Endothelial cell of umbilical vein (primary cell): ENCODE measurements around the gene CRACR2B.

Experiments used
- EZH2 ChIP-seq: IDR thresholded peaks from 2 replicates; pipeline ENCODE4 v1.6.1; 2012; ENCODE audit warnings: borderline replicate concordance, low read depth, mild to moderate bottlenecking, moderate library complexity, low read length, inconsistent platforms; ENCODE audit not compliant: severe bottlenecking
- FOS ChIP-seq: IDR thresholded peaks from 2 replicates; pipeline ENCODE4 v1.6.1; 2011; ENCODE audit warnings: mild to moderate bottlenecking, low read length, moderate library complexity, borderline replicate concordance; ENCODE audit not compliant: insufficient read depth
- JUN ChIP-seq: IDR thresholded peaks from 2 replicates; pipeline ENCODE4 v1.6.1; 2011; ENCODE audit warnings: borderline replicate concordance, low read depth; ENCODE audit not compliant: insufficient read length, insufficient read depth
- MYC ChIP-seq: IDR thresholded peaks from one replicate; pipeline ENCODE4 v1.6.1; 2011; ENCODE audit warnings: mild to moderate bottlenecking, low read depth, low read length
- POLR2A ChIP-seq: IDR thresholded peaks from 2 replicates; pipeline ENCODE4 v1.6.1; 2012; ENCODE audit warnings: low read depth, mild to moderate bottlenecking, control low read depth, low read length
- POLR2AphosphoS5 ChIP-seq: IDR thresholded peaks from 2 replicates; pipeline ENCODE4 v1.6.1; 2012; ENCODE audit warnings: low read depth, mild to moderate bottlenecking, control low read depth, low read length, moderate library complexity; ENCODE audit not compliant: insufficient read depth
- TF ChIP-seq, protein P1 (sequence below), 2 donors: IDR thresholded peaks; 1 replicate in 1 of 2; 2 replicates in 1 of 2; pipeline ENCODE4 v1.5.1; 2011; ENCODE audit warnings: low read length in 2 of 2, mild to moderate bottlenecking in 2 of 2, moderate library complexity in 2 of 2, control low read depth in 1 of 2, inconsistent platforms in 1 of 2, low read depth in 1 of 2; ENCODE audit not compliant: insufficient read depth in 1 of 2; ENCODE audit errors: extremely low read depth in 1 of 2

DNA sequence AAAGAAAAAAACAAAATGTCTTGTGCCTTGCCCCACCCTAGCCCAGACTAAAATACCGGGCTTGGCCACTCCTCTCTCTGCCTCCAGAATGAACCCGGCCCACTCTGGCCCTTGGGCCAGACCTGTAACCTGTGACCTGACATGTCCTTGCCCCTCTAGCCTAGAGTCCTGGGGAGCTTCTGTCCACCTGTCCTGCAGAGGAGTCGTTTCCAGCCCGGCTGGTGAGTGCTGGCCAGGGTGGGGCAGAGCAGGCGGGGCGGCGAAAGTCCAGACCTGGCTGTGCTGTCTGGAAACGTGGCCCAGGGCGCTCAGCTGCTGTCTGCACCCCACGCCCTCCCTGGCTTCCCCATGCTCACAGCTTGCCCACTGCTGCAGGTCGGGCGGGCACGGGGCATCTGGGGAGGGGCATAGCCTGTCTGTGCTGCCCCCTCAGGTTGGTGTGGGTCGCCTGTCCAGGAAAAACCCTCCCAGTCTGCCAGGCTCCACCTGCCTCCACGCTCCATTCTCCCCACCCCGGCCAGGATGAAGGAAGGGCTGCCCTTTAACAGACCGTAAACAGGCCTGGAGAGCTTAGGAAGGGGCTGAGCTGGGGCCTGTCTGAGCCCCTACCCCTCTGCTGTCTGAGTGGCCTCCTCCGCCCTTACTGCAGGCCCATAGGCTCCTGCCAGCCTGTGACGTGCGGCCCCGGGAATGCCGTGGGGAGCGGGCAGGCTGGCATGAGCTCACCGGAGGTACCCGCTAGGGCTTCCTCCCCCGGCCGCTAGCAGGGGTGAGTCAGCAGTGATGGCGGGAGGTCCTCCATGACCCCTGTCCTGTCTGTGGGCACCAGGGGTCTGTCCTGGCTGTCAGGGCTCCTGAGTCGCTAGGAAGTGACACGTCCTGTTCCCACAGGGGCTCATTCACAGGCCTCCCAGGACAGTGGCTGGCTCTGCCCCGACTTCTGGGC lies 6.9 kb downstream of the CRACR2B start:
- TF ChIP-seq POLR2A (peak; percentile 76), EZH2 (no peak), FOS (peak; percentile 94), POLR2AphosphoS5 (peak; percentile 95), MYC (peak; percentile 49), JUN (peak; percentile 64)
- TF ChIP-seq, protein P1, sequence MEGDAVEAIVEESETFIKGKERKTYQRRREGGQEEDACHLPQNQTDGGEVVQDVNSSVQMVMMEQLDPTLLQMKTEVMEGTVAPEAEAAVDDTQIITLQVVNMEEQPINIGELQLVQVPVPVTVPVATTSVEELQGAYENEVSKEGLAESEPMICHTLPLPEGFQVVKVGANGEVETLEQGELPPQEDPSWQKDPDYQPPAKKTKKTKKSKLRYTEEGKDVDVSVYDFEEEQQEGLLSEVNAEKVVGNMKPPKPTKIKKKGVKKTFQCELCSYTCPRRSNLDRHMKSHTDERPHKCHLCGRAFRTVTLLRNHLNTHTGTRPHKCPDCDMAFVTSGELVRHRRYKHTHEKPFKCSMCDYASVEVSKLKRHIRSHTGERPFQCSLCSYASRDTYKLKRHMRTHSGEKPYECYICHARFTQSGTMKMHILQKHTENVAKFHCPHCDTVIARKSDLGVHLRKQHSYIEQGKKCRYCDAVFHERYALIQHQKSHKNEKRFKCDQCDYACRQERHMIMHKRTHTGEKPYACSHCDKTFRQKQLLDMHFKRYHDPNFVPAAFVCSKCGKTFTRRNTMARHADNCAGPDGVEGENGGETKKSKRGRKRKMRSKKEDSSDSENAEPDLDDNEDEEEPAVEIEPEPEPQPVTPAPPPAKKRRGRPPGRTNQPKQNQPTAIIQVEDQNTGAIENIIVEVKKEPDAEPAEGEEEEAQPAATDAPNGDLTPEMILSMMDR (IDR thresholded peaks at IDR 0.05; ENCODE audit: extremely low read depth in 1 of 2, insufficient read depth in 1 of 2, low read depth in 1 of 2, low read length in 2 of 2) = no peak
